Kidney epithelial cell (primary cell): ENCODE measurements around the gene ALPP. TPM values are rescaled to one million over a fixed set of nuclear protein-coding genes. Genes with fewer than 3 reads are reported as not detected.

Experiments used
- DNase-seq: peaks from one replicate; pipeline ENCODE4 v3.0.0-alpha.2; 2010; ENCODE audit warnings: low read depth
- H3K27me3 ChIP-seq: 2 replicates; pipeline ENCODE4 v1.6.0; 2011; ENCODE audit warnings: low read length; ENCODE audit not compliant: control insufficient read depth, insufficient read depth
- H3K36me3 ChIP-seq: 2 replicates; pipeline ENCODE4 v1.5.1; 2011; ENCODE audit warnings: low read length; ENCODE audit not compliant: control insufficient read depth, insufficient read depth
- H3K4me3 ChIP-seq: 2 replicates; pipeline ENCODE4 v1.5.1; 2011; ENCODE audit warnings: low read depth, mild to moderate bottlenecking, control low read depth, low read length
- CTCF ChIP-seq: IDR thresholded peaks from 2 replicates; pipeline ENCODE4 v1.5.1; 2011; ENCODE audit warnings: mild to moderate bottlenecking, moderate library complexity, low read length, control low read depth, inconsistent platforms; ENCODE audit not compliant: insufficient read depth, poor library complexity, severe bottlenecking
- total RNA-seq: library from RNA; depleted of rRNA; stranded (reverse); fragments of >200 nt; gene quantifications from 2 replicates; pipeline ENCODE4 v1.2.3, GENCODE V29; 2015

ALPP gene
- total RNA-seq, 1 donor from 2014 or later = not detected

- H3K27me3 ChIP-seq = peaks cover 10% of the 10 kb centered on the region
- no peak for DNase-seq
- TF ChIP-seq CTCF = no peak
- no peaks in the 10 kb centered on the region for H3K36me3 ChIP-seq
- no peak overlapping the region for H3K4me3 ChIP-seq
Observed at GRCh38 chr2:232374356-232374755, 4.2 kb upstream of the ALPP start.

- no peaks in the 10 kb centered on the region for H3K36me3 ChIP-seq
- DNase-seq = no peak
- H3K4me3 ChIP-seq = no peak overlapping the region
- TF ChIP-seq CTCF = no peak
- peaks cover 7% of the 10 kb centered on the region for H3K27me3 ChIP-seq
Observed at GRCh38 chr2:232375164-232375563, 3.4 kb upstream of the ALPP start.

- TF ChIP-seq CTCF = no peak
- no peak overlapping the region for H3K4me3 ChIP-seq
- no peak for DNase-seq
- peaks cover 10% of the 10 kb centered on the region for H3K27me3 ChIP-seq
- no peaks in the 10 kb centered on the region for H3K36me3 ChIP-seq
Observed at GRCh38 chr2:232376260-232376659, 2.3 kb upstream of the ALPP start.

- Histone ChIP-seq H3K27me3 (peaks cover 14% of the 10 kb centered on the region), H3K36me3 (no peaks in the 10 kb centered on the region), H3K4me3 (no peak overlapping the region)
- DNase-seq = no peak
- TF ChIP-seq CTCF = no peak
Observed at GRCh38 chr2:232376713-232377112, 1.8 kb upstream of the ALPP start.

- no peaks in the 10 kb centered on the region for H3K36me3 ChIP-seq
- peaks cover 20% of the 10 kb centered on the region for H3K27me3 ChIP-seq
- no peak for DNase-seq
- no peak for TF ChIP-seq CTCF
- H3K4me3 ChIP-seq = no peak overlapping the region
Observed at GRCh38 chr2:232377319-232377718, 1.2 kb upstream of the ALPP start.
